Fibroblast of villous mesenchyme (primary cell): ENCODE results near the gene ZNF787. TPM values are rescaled to one million over a fixed set of nuclear protein-coding genes. Genes with fewer than 3 reads are reported as not detected.
A peak's percentile ranks its signal among the peaks of the same experiment; 100 is the strongest.

Experiments used
- DNase-seq: peaks from one replicate; pipeline ENCODE4 v3.0.0-alpha.2; 2010; ENCODE audit warnings: low read depth
- H3K4me3 ChIP-seq: 2 replicates; pipeline ENCODE4 v1.5.1; 2011; ENCODE audit warnings: low read depth, mild to moderate bottlenecking, low read length
- CTCF ChIP-seq: IDR thresholded peaks from 2 replicates; pipeline ENCODE4 v1.5.1; 2012; ENCODE audit warnings: low read depth, mild to moderate bottlenecking, low read length; ENCODE audit not compliant: insufficient read depth
- total RNA-seq: library from RNA; depleted of rRNA; stranded (reverse); fragments of >200 nt; gene quantifications from 2 replicates; pipeline ENCODE4 v1.2.3, GENCODE V29; 2012

Gene ZNF787
- total RNA-seq, 1 donor: 25.0 TPM

DNA sequence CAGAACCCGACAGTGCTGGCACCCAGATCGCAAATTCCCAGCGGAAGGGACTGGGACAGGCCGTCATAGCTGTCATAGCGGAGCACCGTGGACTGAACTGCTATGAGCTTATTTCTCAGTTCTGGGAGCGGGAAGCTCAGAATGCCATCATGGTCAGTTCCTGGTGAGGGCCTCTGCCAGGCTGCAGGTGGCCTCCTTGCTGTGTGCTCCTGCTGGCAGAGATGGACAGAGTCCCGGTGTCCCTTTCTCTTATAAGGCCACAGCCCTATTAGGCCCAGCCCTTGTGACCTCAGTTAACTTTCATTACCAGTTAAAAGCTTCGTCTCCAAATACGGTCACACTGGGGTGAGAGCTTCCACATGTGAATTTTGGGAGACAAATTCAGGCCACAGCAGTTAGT lies 24.6 kb upstream of the ZNF787 start:
- no peak for DNase-seq

GRCh38 chr19:56144831-56145230 lies 23.7 kb upstream of the ZNF787 start:
- no peak for TF ChIP-seq CTCF
- DNase-seq: no peak
- no peak overlapping the region for H3K4me3 ChIP-seq

More for the DNA sequence above, 24.6 kb upstream of the ZNF787 start:
- TF ChIP-seq CTCF: no peak
- no peak overlapping the region for H3K4me3 ChIP-seq

DNA sequence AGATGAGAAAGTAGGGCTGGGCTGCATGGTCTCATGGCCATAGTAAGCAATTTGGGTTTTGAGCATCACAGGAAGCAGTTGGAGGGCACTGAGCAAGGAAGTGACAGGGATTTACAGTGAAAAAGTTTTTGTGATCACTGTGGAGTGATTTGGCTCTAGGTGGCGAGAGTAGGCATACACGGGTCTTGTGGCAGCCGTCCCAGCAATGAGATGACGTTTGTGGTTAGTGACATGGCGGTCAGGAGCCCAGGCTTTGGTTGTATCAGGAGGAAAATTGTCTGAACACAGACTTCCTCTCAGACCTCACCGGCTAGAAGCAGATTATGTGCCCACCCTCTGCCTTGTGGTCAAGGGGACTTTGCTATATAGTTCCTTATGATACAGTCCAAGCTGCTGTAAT lies 23.3 kb upstream of the ZNF787 start:
- DNase-seq: no peak
- no peak overlapping the region for H3K4me3 ChIP-seq
- no peak for TF ChIP-seq CTCF

DNA sequence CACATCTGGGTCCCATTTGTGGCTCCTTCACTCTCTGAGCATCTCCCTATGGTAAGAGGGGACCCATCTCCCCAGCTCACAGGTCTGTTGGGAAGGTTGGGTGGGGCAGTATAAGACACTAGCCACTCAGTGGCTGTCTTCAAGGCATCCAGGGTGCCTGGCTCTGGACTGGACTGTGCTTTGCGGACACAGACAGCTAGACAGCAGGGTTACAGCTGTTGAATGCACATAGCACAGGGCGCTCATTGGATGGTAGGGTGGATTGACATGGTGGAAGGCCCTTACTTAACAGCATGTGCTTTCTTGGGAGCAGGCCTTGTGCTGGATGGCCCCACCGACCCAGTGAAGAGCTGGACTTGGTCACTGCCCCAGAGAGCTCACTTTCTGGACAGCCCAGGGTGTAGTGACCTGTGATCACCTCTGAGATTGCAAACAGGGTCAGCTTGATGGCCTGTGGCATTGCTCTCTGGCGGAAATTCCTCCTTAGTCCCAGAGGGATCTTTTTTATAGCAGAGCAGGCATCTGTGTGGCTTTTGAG lies 21.9 kb upstream of the ZNF787 start:
- TF ChIP-seq CTCF: no peak
- no peak overlapping the region for H3K4me3 ChIP-seq
- no peak for DNase-seq

- no peak for TF ChIP-seq CTCF
- DNase-seq: no peak
- H3K4me3 ChIP-seq: peak overlapping the region; percentile 75
Observed at GRCh38 chr19:56142087-56142787, 21.1 kb upstream of the ZNF787 start.

DNA sequence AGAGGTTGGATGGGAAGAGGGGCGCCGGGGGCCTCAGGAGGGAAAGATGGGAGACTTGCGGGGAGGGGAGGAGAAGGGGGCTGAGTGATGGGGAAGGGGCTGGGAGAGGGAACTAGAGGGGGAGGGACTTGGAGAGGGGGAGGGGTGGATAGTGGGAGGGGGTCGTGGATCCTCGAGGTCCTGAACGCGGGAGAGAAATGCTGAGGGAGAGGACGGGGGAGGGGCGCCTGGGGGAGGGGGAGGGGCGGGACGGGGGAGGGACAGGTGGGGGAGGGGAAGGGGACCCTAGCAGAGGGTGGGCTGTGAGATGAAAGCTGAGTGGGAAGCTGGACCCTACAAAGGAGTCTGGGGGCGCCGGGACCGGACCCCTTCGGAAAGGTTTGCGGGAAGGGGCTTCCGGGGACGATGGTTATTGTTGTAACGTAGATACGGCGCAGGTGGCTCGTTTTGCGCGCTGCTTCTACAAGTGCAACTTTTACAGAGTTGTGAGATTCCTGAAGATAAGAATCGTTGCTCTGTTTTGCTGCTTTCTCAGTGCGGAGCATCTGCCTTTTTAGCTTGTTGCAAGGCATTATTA lies 20.4 kb upstream of the ZNF787 start:
- TF ChIP-seq CTCF: no peak
- peak overlapping the region; percentile 75 for H3K4me3 ChIP-seq
- no peak for DNase-seq
